ENCODE data around the gene LDHAL6A.

The LDHAL6A gene

GRCh38 chr11:18463439-18463838 lies 7.8 kb downstream of the LDHAL6A start:
- TF ChIP-seq, protein P1, sequence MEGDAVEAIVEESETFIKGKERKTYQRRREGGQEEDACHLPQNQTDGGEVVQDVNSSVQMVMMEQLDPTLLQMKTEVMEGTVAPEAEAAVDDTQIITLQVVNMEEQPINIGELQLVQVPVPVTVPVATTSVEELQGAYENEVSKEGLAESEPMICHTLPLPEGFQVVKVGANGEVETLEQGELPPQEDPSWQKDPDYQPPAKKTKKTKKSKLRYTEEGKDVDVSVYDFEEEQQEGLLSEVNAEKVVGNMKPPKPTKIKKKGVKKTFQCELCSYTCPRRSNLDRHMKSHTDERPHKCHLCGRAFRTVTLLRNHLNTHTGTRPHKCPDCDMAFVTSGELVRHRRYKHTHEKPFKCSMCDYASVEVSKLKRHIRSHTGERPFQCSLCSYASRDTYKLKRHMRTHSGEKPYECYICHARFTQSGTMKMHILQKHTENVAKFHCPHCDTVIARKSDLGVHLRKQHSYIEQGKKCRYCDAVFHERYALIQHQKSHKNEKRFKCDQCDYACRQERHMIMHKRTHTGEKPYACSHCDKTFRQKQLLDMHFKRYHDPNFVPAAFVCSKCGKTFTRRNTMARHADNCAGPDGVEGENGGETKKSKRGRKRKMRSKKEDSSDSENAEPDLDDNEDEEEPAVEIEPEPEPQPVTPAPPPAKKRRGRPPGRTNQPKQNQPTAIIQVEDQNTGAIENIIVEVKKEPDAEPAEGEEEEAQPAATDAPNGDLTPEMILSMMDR (IDR thresholded peaks at IDR 0.05; ENCODE audit: insufficient read depth, missing control alignments) = no peak
- FAIRE-seq (no peak), DNase-seq (ENCODE audit: insufficient read length, low spot score) (no peak)

- no peak for FAIRE-seq
- no peak for DNase-seq (ENCODE audit: insufficient read length, low spot score)
- TF ChIP-seq, protein P1 (IDR thresholded peaks at IDR 0.05; ENCODE audit: insufficient read depth, missing control alignments) = no peak
Observed at GRCh38 chr11:18466402-18466801, 10.7 kb downstream of the LDHAL6A start.

- DNase-seq (ENCODE audit: insufficient read length, low spot score) (no peak), FAIRE-seq (no peak)
- TF ChIP-seq, protein P1 (IDR thresholded peaks at IDR 0.05; ENCODE audit: insufficient read depth, missing control alignments) = no peak
Observed at GRCh38 chr11:18468059-18468458, 12.4 kb downstream of the LDHAL6A start.

DNA sequence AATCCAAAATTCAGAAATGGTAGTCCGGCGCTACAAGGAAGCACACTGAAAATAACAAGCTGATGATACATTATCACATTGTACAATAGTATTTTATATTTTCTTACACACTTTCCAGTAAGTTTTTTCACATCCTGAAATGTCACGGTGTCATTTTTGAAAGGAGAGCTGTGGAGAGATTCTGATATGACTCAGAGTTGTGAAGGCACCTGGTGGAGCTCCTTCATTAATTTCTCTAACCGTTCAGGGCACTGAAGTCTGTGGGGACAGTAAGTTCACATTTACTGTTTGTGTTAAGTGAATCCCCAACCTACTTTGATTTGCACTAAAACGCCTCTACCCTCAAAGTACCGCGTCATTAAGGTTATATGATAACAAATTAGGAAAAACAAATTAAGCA lies 13.3 kb downstream of the LDHAL6A start:
- DNase-seq (ENCODE audit: insufficient read length, low spot score) (no peak), FAIRE-seq (no peak)
- TF ChIP-seq, protein P1 (IDR thresholded peaks at IDR 0.05; ENCODE audit: insufficient read depth, missing control alignments) = no peak

DNA sequence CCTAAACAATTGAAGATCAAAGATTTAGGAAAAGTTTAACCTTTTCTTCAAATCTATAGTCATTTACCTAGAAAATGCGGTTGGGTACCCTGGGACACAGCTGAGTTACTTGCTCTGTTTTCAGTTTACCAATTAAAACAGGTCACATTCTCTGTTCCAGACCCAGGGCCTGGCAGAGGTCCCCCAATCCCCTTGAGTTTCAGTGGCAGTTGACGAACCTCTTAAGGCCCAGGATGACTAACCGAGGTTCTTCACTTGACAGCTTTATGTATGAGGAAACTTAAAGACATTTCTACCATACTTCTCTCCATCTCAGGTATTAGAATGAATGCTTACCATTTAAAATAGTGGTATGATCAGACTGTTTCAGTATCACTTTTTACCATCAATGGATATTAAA lies 16.3 kb downstream of the LDHAL6A start:
- FAIRE-seq (no peak), DNase-seq (ENCODE audit: insufficient read length, low spot score) (no peak)
- TF ChIP-seq, protein P1 (IDR thresholded peaks at IDR 0.05; ENCODE audit: insufficient read depth, missing control alignments) = no peak

DNA sequence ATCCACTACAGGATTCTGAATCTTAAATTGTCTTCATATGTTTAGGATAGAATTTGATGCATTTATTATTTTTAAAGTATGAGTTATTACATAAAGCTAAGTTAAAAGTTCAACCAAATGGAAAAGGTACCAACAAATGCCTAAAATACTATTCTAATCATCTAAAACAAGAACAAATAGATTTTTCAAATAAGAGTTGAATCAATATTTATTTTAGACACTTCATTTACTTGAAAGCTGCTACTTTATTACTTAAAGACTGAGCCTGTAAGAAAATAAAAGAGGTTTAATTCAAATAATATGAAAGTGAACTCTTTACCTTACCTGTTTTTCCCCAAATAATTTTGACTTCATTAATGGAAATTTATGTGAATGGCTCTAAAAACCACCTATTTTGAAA lies 16.9 kb downstream of the LDHAL6A start:
- TF ChIP-seq, protein P1 (IDR thresholded peaks at IDR 0.05; ENCODE audit: insufficient read depth, missing control alignments) = no peak
- no peak for FAIRE-seq
- no peak for DNase-seq (ENCODE audit: insufficient read length, low spot score)

- no peak for FAIRE-seq
- no peak for DNase-seq (ENCODE audit: insufficient read length, low spot score)
- TF ChIP-seq, protein P1 (IDR thresholded peaks at IDR 0.05; ENCODE audit: insufficient read depth, missing control alignments) = no peak
Observed at GRCh38 chr11:18479063-18479462, 23.4 kb downstream of the LDHAL6A start.

Data from D721Med (cell line).